HepG2 (cell line): Measurements from ENCODE around the gene CD4. TPM values are rescaled to one million over a fixed set of nuclear protein-coding genes. Genes with fewer than 3 reads are reported as not detected.

ENCODE experiments used
- AFF4 ChIP-seq: sonication (generic); formaldehyde crosslinking; IDR thresholded peaks from 2 replicates; pipeline ENCODE4 v1.4.0; 2020; ENCODE audit warnings: missing genetic modification reagents
- CC2D1A ChIP-seq: sonication (generic); formaldehyde crosslinking; IDR thresholded peaks from 2 replicates; pipeline ENCODE4 v1.8.1; 2023; ENCODE audit warnings: mild to moderate bottlenecking, missing genetic modification reagents
- DZIP1 ChIP-seq: sonication (generic); formaldehyde crosslinking; IDR thresholded peaks from 2 replicates; pipeline ENCODE4 v1.5.0; 2020; ENCODE audit warnings: mild to moderate bottlenecking, missing genetic modification reagents
- E2F1 ChIP-seq: sonication (generic); formaldehyde crosslinking; IDR thresholded peaks from 2 replicates; pipeline ENCODE4 v1.5.0; 2020; ENCODE audit warnings: missing genetic modification reagents
- FOXO4 ChIP-seq: sonication (generic); formaldehyde crosslinking; conservative IDR thresholded peaks from 2 replicates; pipeline ENCODE4 v1.8.1; 2023; ENCODE audit warnings: missing genetic modification reagents
- IRF1 ChIP-seq: sonication (generic); formaldehyde crosslinking; IDR thresholded peaks from 2 replicates; pipeline ENCODE4 v1.4.0; 2020; ENCODE audit warnings: low read depth, mild to moderate bottlenecking, missing genetic modification reagents
- MYPOP ChIP-seq: sonication (generic); formaldehyde crosslinking; IDR thresholded peaks from 2 replicates; pipeline ENCODE4 v1.8.1; 2023; ENCODE audit warnings: mild to moderate bottlenecking, moderate library complexity, missing genetic modification reagents
- NCOA5 ChIP-seq: sonication (generic); formaldehyde crosslinking; IDR thresholded peaks from 2 replicates; pipeline ENCODE4 v1.4.0; 2020; ENCODE audit warnings: missing genetic modification reagents
- TARDBP ChIP-seq: sonication (generic); formaldehyde crosslinking; IDR thresholded peaks from 2 replicates; pipeline ENCODE4 v1.8.0; 2022; ENCODE audit warnings: mild to moderate bottlenecking, missing genetic modification reagents
- TGIF2 ChIP-seq: IDR thresholded peaks from 2 replicates; pipeline ENCODE4 v1.6.1; 2016; ENCODE audit warnings: control low read depth, missing compliant biosample characterization
- polyA plus RNA-seq, 8 experiments: library from polyadenylated mRNA; depleted of rRNA in 3 of 8; stranded (reverse) in 7 of 8; unstranded in 1 of 8; fragments of >200 nt; fragmentation: Illumina TruSeq in 4 of 8; extraction: Trizol in 4 of 8; gene quantifications; 2 replicates each; pipeline versions ENCODE4 v1.2.1 to v1.2.3, GENCODE V29; 2011 to 2016; ENCODE audit warnings: low read depth in 4 of 8, missing spikeins in 1 of 8, mixed read lengths in 1 of 8; ENCODE audit not compliant: insufficient read depth in 1 of 8
- total RNA-seq, 5 experiments: library from RNA; depleted of rRNA; stranded (reverse); fragments of >200 nt; fragmentation: Illumina TruSeq; extraction: Trizol; gene quantifications; 2 replicates each; pipeline ENCODE4 v1.2.3, GENCODE V29; 2016; ENCODE audit warnings: low read depth in 1 of 5

The CD4 gene
- total and polyA plus RNA-seq, 2 of the 13 experiments (the other 11 are each of a cell fraction or from before 2014, with no cell fraction given) = 0.07 to 0.95 TPM

- TF ChIP-seq FOXO4 (CRISPR knock-in tag) (no peak), MYPOP (CRISPR knock-in tag) (0 out of 2 replicates have a peak, but pooled peaks have one; percentile 40), TGIF2 (CRISPR knock-in tag) (no peak), E2F1 (CRISPR knock-in tag) (no peak), DZIP1 (CRISPR knock-in tag) (no peak), IRF1 (CRISPR knock-in tag) (no peak), CC2D1A (CRISPR knock-in tag) (0 out of 2 replicates have a peak, but pooled peaks have one; percentile 69), TARDBP (CRISPR knock-in tag) (peak; percentile 93; the same call in 1 of the 2 replicates), NCOA5 (CRISPR knock-in tag) (no peak), AFF4 (no peak)
These were observed 10.5 kb upstream of the CD4 start (continued) for GRCh38 chr12:6778574-6779550.
